Neuronal stem cell (in vitro differentiated cells): ENCODE results near the gene HIVEP2.

Experiments
- DNase-seq: peaks from one replicate; pipeline ENCODE4 v3.0.0-alpha.2; 2013; ENCODE audit warnings: low spot score
- H2AFZ ChIP-seq: one replicate; pipeline ENCODE4 v1.6.1; 2013; ENCODE audit warnings: mild to moderate bottlenecking, low read length, inconsistent platforms
- H2AK5ac ChIP-seq: 2 replicates; pipeline ENCODE4 v1.6.1; 2013; ENCODE audit warnings: low read depth, mild to moderate bottlenecking, inconsistent platforms, low read length, moderate library complexity, mixed read lengths
- H2BK120ac ChIP-seq: 2 replicates; pipeline ENCODE4 v1.6.1; 2013; ENCODE audit warnings: low read depth, mild to moderate bottlenecking, inconsistent platforms, low read length, moderate library complexity, mixed read lengths
- H2BK12ac ChIP-seq: one replicate; pipeline ENCODE4 v1.6.1; 2013; ENCODE audit warnings: low read length, inconsistent platforms
- H2BK15ac ChIP-seq: 2 replicates; pipeline ENCODE4 v1.6.1; 2013; ENCODE audit warnings: mild to moderate bottlenecking, low read length, inconsistent platforms, mixed read lengths
- H2BK5ac ChIP-seq: one replicate; pipeline ENCODE4 v1.6.1; 2013; ENCODE audit warnings: inconsistent platforms, mild to moderate bottlenecking, low read length, moderate library complexity
- H3K14ac ChIP-seq: one replicate; pipeline ENCODE4 v1.6.1; 2013; ENCODE audit warnings: low read length, inconsistent platforms
- H3K18ac ChIP-seq: 2 replicates; pipeline ENCODE4 v1.6.1; 2013; ENCODE audit warnings: low read length, inconsistent platforms
- H3K23ac ChIP-seq: 2 replicates; pipeline ENCODE4 v1.6.1; 2013; ENCODE audit warnings: low read depth, mild to moderate bottlenecking, mixed read lengths, low read length, inconsistent platforms; ENCODE audit not compliant: poor library complexity
- H3K27ac ChIP-seq: replicated peaks from 3 replicates; pipeline ENCODE4 v1.5.1; 2013; ENCODE audit warnings: low read length, inconsistent platforms
- H3K27me3 ChIP-seq, 3 experiments: 2 replicates each; pipeline ENCODE4 v1.6.1; 2013; ENCODE audit warnings: low read length in 3 of 3, mild to moderate bottlenecking in 2 of 3, inconsistent platforms in 1 of 3, low read depth in 1 of 3, mixed read lengths in 1 of 3, moderate library complexity in 1 of 3; ENCODE audit not compliant: control insufficient read depth in 3 of 3, insufficient read depth in 3 of 3
- H3K36me3 ChIP-seq, 2 donors: replicated peaks in 1 of 2; 2 replicates each; pipeline ENCODE4 v1.6.1; 2013; ENCODE audit warnings: low read length in 2 of 2; ENCODE audit not compliant: control insufficient read depth in 2 of 2, insufficient read depth in 2 of 2
- H3K4ac ChIP-seq: 2 replicates; pipeline ENCODE4 v1.6.1; 2013; ENCODE audit warnings: inconsistent platforms, mild to moderate bottlenecking, low read length, moderate library complexity
- H3K4me1 ChIP-seq, 2 donors: 1 replicate in 1 of 2; 2 replicates in 1 of 2; pipeline ENCODE4 v1.6.1; 2013; ENCODE audit warnings: low read length in 2 of 2, low read depth in 1 of 2; ENCODE audit not compliant: control insufficient read depth in 2 of 2, insufficient read depth in 1 of 2
- H3K4me2 ChIP-seq: one replicate; pipeline ENCODE4 v1.6.1; 2013; ENCODE audit warnings: mild to moderate bottlenecking, low read length, inconsistent platforms; ENCODE audit not compliant: insufficient read depth, poor library complexity, severe bottlenecking
- H3K4me3 ChIP-seq, 2 donors: 2 replicates each; pipeline ENCODE4 v1.5.1; 2013; ENCODE audit warnings: low read length in 2 of 2, mild to moderate bottlenecking in 2 of 2, inconsistent platforms in 1 of 2, moderate library complexity in 1 of 2
- H3K79me1 ChIP-seq: one replicate; pipeline ENCODE4 v1.6.1; 2013; ENCODE audit warnings: low read depth, mild to moderate bottlenecking, inconsistent platforms, low read length, moderate library complexity
- H3K9ac ChIP-seq: one replicate; pipeline ENCODE4 v1.6.1; 2013; ENCODE audit warnings: mild to moderate bottlenecking, low read depth, low read length, inconsistent platforms; ENCODE audit not compliant: poor library complexity
- H3K9me3 ChIP-seq, 2 donors: replicated peaks in 1 of 2; 2 replicates each; pipeline versions ENCODE3 to v1.6.1; 2013; ENCODE audit warnings: low read length in 2 of 2, mild to moderate bottlenecking in 2 of 2, inconsistent platforms in 1 of 2, low read depth in 1 of 2, mixed read lengths in 1 of 2, moderate library complexity in 1 of 2; ENCODE audit not compliant: control insufficient read depth in 2 of 2, insufficient read depth in 1 of 2
- H4K8ac ChIP-seq: one replicate; pipeline ENCODE4 v1.6.1; 2013; ENCODE audit warnings: low read depth, mild to moderate bottlenecking, inconsistent platforms, low read length, moderate library complexity
- H4K91ac ChIP-seq: one replicate; pipeline ENCODE4 v1.6.1; 2013; ENCODE audit warnings: low read length, low read depth, mild to moderate bottlenecking, inconsistent platforms; ENCODE audit not compliant: poor library complexity
- WGBS, 2 donors: extraction: QIAGEN DNeasy Blood & Tissue Kit; methylation state at CpG; one replicate each; pipeline ENCODE4 v1.1.7; 2013; ENCODE audit warnings: missing lambda C conversion rate in 2 of 2, mixed read lengths in 1 of 2; ENCODE audit not compliant: insufficient read length in 2 of 2, insufficient replicate concordance in 1 of 2; ENCODE audit errors: extremely low coverage in 2 of 2; 5-methylcytosine and 5-hydroxymethylcytosine counted together

The HIVEP2 gene

GRCh38 chr6:142773859-142774648, 170.9 kb downstream of the HIVEP2 start:
- Histone ChIP-seq H3K79me1 (no peaks in the 10 kb centered on the region), H2AK5ac (no peak overlapping the region), H4K8ac (no peak overlapping the region), H3K4ac (no peak overlapping the region), H2BK120ac (no peak overlapping the region), H3K4me2 (no peak overlapping the region), H3K27me3 (no peaks in the 10 kb centered on the region), H3K14ac (no peak overlapping the region), H3K4me3 (no peak overlapping the region), H3K27ac (no peak overlapping the region), H3K4me1 (no peaks in the 10 kb centered on the region), H4K91ac (no peak overlapping the region), H2BK15ac (no peak overlapping the region), H2BK12ac (no peak overlapping the region), H2AFZ (no peak overlapping the region), H3K18ac (no peak overlapping the region), H3K9me3 (no peaks in the 10 kb centered on the region), H3K9ac (no peak overlapping the region), H3K23ac (no peak overlapping the region), H2BK5ac (no peak overlapping the region), H3K36me3 (peaks cover 0 to 48% of the 10 kb centered on the region in 2 donors)
- no peak for DNase-seq
- no CpG with 5 or more reads among the region's 12 CpGs for WGBS, 2 donors

GRCh38 chr6:142773324-142773723, 171.7 kb downstream of the HIVEP2 start:
- Histone ChIP-seq H3K23ac (no peak overlapping the region), H3K9ac (no peak overlapping the region), H3K79me1 (no peaks in the 10 kb centered on the region), H2BK5ac (no peak overlapping the region), H2BK120ac (no peak overlapping the region), H3K36me3 (peaks cover 0 to 48% of the 10 kb centered on the region in 2 donors), H3K9me3 (no peaks in the 10 kb centered on the region), H3K14ac (no peak overlapping the region), H2BK15ac (no peak overlapping the region), H4K8ac (no peak overlapping the region), H3K4ac (no peak overlapping the region), H3K4me2 (no peak overlapping the region), H3K27ac (no peak overlapping the region), H2AK5ac (no peak overlapping the region), H3K4me1 (no peaks in the 10 kb centered on the region), H3K18ac (no peak overlapping the region), H4K91ac (no peak overlapping the region), H3K4me3 (no peak overlapping the region), H2AFZ (no peak overlapping the region), H2BK12ac (no peak overlapping the region), H3K27me3 (no peaks in the 10 kb centered on the region)
- no peak for DNase-seq
- WGBS, 2 donors: no CpG with 5 or more reads among the region's 9 CpGs

- no CpG with 5 or more reads among the region's 12 CpGs for WGBS, 2 donors
- Histone ChIP-seq H3K27ac (no peak overlapping the region), H2BK15ac (no peak overlapping the region), H2BK120ac (no peak overlapping the region), H3K14ac (no peak overlapping the region), H2AFZ (no peak overlapping the region), H3K4me2 (no peak overlapping the region), H3K9me3 (no peaks in the 10 kb centered on the region), H2BK5ac (no peak overlapping the region), H3K9ac (no peak overlapping the region), H3K23ac (no peak overlapping the region), H3K36me3 (peaks cover 0 to 48% of the 10 kb centered on the region in 2 donors), H3K18ac (no peak overlapping the region), H2BK12ac (no peak overlapping the region), H4K8ac (no peak overlapping the region), H2AK5ac (no peak overlapping the region), H3K4me3 (no peak overlapping the region), H3K4me1 (no peaks in the 10 kb centered on the region), H3K79me1 (no peaks in the 10 kb centered on the region), H3K27me3 (no peaks in the 10 kb centered on the region), H4K91ac (no peak overlapping the region), H3K4ac (no peak overlapping the region)
- DNase-seq: no peak
Observed at GRCh38 chr6:142771162-142771561, 173.8 kb downstream of the HIVEP2 start.

- Histone ChIP-seq H2BK15ac (no peak overlapping the region), H3K18ac (no peak overlapping the region), H2AK5ac (no peak overlapping the region), H3K14ac (no peak overlapping the region), H3K27ac (no peak overlapping the region), H4K91ac (no peak overlapping the region), H2BK120ac (no peak overlapping the region), H2BK12ac (no peak overlapping the region), H3K4me3 (no peak overlapping the region), H3K23ac (no peak overlapping the region), H3K79me1 (no peaks in the 10 kb centered on the region), H2AFZ (no peak overlapping the region), H3K4me1 (peaks cover 0 to 13% of the 10 kb centered on the region in 2 donors), H3K36me3 (peaks cover 0 to 15% of the 10 kb centered on the region in 2 donors), H3K9ac (no peak overlapping the region), H3K4ac (no peak overlapping the region), H4K8ac (no peak overlapping the region), H3K4me2 (no peak overlapping the region), H3K27me3 (no peaks in the 10 kb centered on the region), H2BK5ac (no peak overlapping the region), H3K9me3 (no peaks in the 10 kb centered on the region)
- DNase-seq: no peak
- WGBS, 2 donors: no CpG with 5 or more reads among the region's 1 CpG
Observed at GRCh38 chr6:142765306-142765705, 179.7 kb downstream of the HIVEP2 start.
